Activated CD4-positive, alpha-beta memory T cell treated with anti-CD3 and anti-CD28 coated beads for 36 hours (primary cell): ENCODE measurements around the gene OSBPL1A. TPM values are rescaled to one million over a fixed set of nuclear protein-coding genes. Genes with fewer than 3 reads are reported as not detected.
A peak's percentile ranks its signal among the peaks of the same experiment; 100 is the strongest.

Source experiments
- CTCF ChIA-PET: fragments of 350-600 bp; sonication (Branson Sonifier 250); formaldehyde crosslinking; loops from one replicate; lab custom pipeline; 2021; ENCODE audit warnings: antibody characterized with exemption, inconsistent platforms; lab: Charles Lee
- POLR2A ChIA-PET: fragments of 350-600 bp; sonication (Branson Sonifier 250); formaldehyde crosslinking; loops from one replicate; lab custom pipeline; 2021; ENCODE audit warnings: antibody characterized with exemption; lab: Charles Lee
- DNase-seq: peaks from one replicate; pipeline ENCODE4 v3.0.0-alpha.2; 2020
- H3K27ac Mint-ChIP-seq: one replicate; pipeline ENCODE4 v1.8.0; 2021; ENCODE audit warnings: mixed read lengths
- H3K27me3 Mint-ChIP-seq: one replicate; pipeline ENCODE4 v1.8.0; 2021; ENCODE audit warnings: mixed read lengths
- H3K36me3 Mint-ChIP-seq: one replicate; pipeline ENCODE4 v1.8.0; 2021; ENCODE audit warnings: mixed read lengths
- H3K4me1 Mint-ChIP-seq: one replicate; pipeline ENCODE4 v1.8.0; 2021; ENCODE audit warnings: low read depth, mixed read lengths
- H3K4me3 Mint-ChIP-seq: one replicate; pipeline ENCODE4 v1.8.0; 2021; ENCODE audit warnings: mild to moderate bottlenecking, mixed read lengths
- H3K9me3 Mint-ChIP-seq: one replicate; pipeline ENCODE4 v1.8.0; 2021; ENCODE audit warnings: mixed read lengths
- intact Hi-C: fragments of 100-400 bp; cut with micrococcal nuclease; formaldehyde crosslinking; loops from one replicate; pipeline ENCODE4 v1.15.1; 2023
- total RNA-seq, 2 experiments: library from RNA; stranded (reverse); gene quantifications; one replicate each; pipeline ENCODE4 v1.2.3, GENCODE V29; 2021

The OSBPL1A gene
- total RNA-seq, 2 experiments from 2014 or later: 1.4 to 2.4 TPM

- intact Hi-C loops: no loop called here
Measured at GRCh38 chr18:24266131-24266530, 131.5 kb downstream of the OSBPL1A start.

GRCh38 chr18:24265502-24266064 lies 132.0 kb downstream of the OSBPL1A start:
- Mint-ChIP-seq H3K9me3 (peaks cover 6% of the 10 kb centered on the region), H3K27me3 (peaks cover 10% of the 10 kb centered on the region), H3K4me1 (no peaks in the 10 kb centered on the region), H3K36me3 (no peaks in the 10 kb centered on the region), H3K4me3 (no peak overlapping the region), H3K27ac (no peak overlapping the region)
- DNase-seq: no peak
- intact Hi-C loops: no loop called here
- ChIA-PET CTCF (no interaction called here), POLR2A (no interaction called here)

More at GRCh38 chr18:24266131-24266530, 131.5 kb downstream of the OSBPL1A start:
- H3K36me3 Mint-ChIP-seq: no peaks in the 10 kb centered on the region
- CTCF ChIA-PET: no interaction called here
- peaks cover 15% of the 10 kb centered on the region for H3K27me3 Mint-ChIP-seq
- H3K9me3 Mint-ChIP-seq: peaks cover 6% of the 10 kb centered on the region
- no peak for DNase-seq
- no peak overlapping the region for H3K4me3 Mint-ChIP-seq
- POLR2A ChIA-PET: no interaction called here
- no peak overlapping the region for H3K27ac Mint-ChIP-seq
- H3K4me1 Mint-ChIP-seq: peaks cover 2% of the 10 kb centered on the region

GRCh38 chr18:24263050-24263449 lies 134.6 kb downstream of the OSBPL1A start:
- Mint-ChIP-seq H3K27me3 (peaks cover 7% of the 10 kb centered on the region), H3K27ac (no peak overlapping the region), H3K4me1 (no peaks in the 10 kb centered on the region), H3K9me3 (peaks cover 6% of the 10 kb centered on the region), H3K4me3 (no peak overlapping the region), H3K36me3 (no peaks in the 10 kb centered on the region)
- DNase-seq: no peak
- intact Hi-C loops: no loop called here
- POLR2A ChIA-PET: no interaction called here
- CTCF ChIA-PET: no interaction called here

- POLR2A ChIA-PET: no interaction called here
- Mint-ChIP-seq H3K27me3 (peaks cover 4% of the 10 kb centered on the region), H3K27ac (no peak overlapping the region), H3K4me3 (no peak overlapping the region), H3K4me1 (no peaks in the 10 kb centered on the region), H3K9me3 (peaks cover 2% of the 10 kb centered on the region), H3K36me3 (no peaks in the 10 kb centered on the region)
- CTCF ChIA-PET: interaction anchor here (0.6 kb wide), 1 partner anchor 9 kb away, joined by 3 read pairs; no protein-coding TSS in a partner anchor
- intact Hi-C loops: no loop called here
- DNase-seq: no peak
Measured at GRCh38 chr18:24262087-24262486, 135.5 kb downstream of the OSBPL1A start.

GRCh38 chr18:24259869-24260641 lies 137.6 kb downstream of the OSBPL1A start:
- Mint-ChIP-seq H3K4me3 (no peak overlapping the region), H3K4me1 (no peaks in the 10 kb centered on the region), H3K27me3 (peaks cover 3% of the 10 kb centered on the region), H3K27ac (no peak overlapping the region), H3K36me3 (no peaks in the 10 kb centered on the region), H3K9me3 (no peaks in the 10 kb centered on the region)
- no peak for DNase-seq
- CTCF ChIA-PET: interaction anchor here (0.7 kb wide), 1 partner anchor 255 kb away, joined by 4 read pairs; no protein-coding TSS in a partner anchor
- POLR2A ChIA-PET: interaction anchor here (0.5 kb wide), 1 partner anchor 7 kb away, joined by 6 read pairs; no protein-coding TSS in a partner anchor
- intact Hi-C loops: no loop called here

- intact Hi-C loops: no loop called here
- no peaks in the 10 kb centered on the region for H3K36me3 Mint-ChIP-seq
- DNase-seq: no peak
- no peak overlapping the region for H3K27ac Mint-ChIP-seq
- H3K9me3 Mint-ChIP-seq: no peaks in the 10 kb centered on the region
- no peak overlapping the region for H3K4me3 Mint-ChIP-seq
- ChIA-PET CTCF (no interaction called here), POLR2A (no interaction called here)
- peaks cover 5% of the 10 kb centered on the region for H3K27me3 Mint-ChIP-seq
- H3K4me1 Mint-ChIP-seq: no peaks in the 10 kb centered on the region
Measured at GRCh38 chr18:24254071-24254470, 143.6 kb downstream of the OSBPL1A start.

GRCh38 chr18:24249716-24250115 lies 147.9 kb downstream of the OSBPL1A start:
- ChIA-PET POLR2A (interaction anchor here (0.6 kb wide), 1 partner anchor 65 kb away, joined by 3 read pairs; no protein-coding TSS in a partner anchor), CTCF (no interaction called here)
- Mint-ChIP-seq H3K27me3 (peaks cover 6% of the 10 kb centered on the region), H3K9me3 (no peaks in the 10 kb centered on the region), H3K36me3 (no peaks in the 10 kb centered on the region), H3K27ac (no peak overlapping the region), H3K4me1 (no peaks in the 10 kb centered on the region), H3K4me3 (no peak overlapping the region)
- intact Hi-C loops: no loop called here
- DNase-seq: no peak

- intact Hi-C loops: no loop called here
- H3K27me3 Mint-ChIP-seq: peaks cover 8% of the 10 kb centered on the region
- no peaks in the 10 kb centered on the region for H3K4me1 Mint-ChIP-seq
- H3K27ac Mint-ChIP-seq: no peak overlapping the region
- DNase-seq: no peak
- H3K9me3 Mint-ChIP-seq: no peaks in the 10 kb centered on the region
- CTCF ChIA-PET: no interaction called here
- no peak overlapping the region for H3K4me3 Mint-ChIP-seq
- POLR2A ChIA-PET: no interaction called here
- H3K36me3 Mint-ChIP-seq: no peaks in the 10 kb centered on the region
Measured at GRCh38 chr18:24248359-24248758, 149.3 kb downstream of the OSBPL1A start.

- ChIA-PET POLR2A (no interaction called here), CTCF (no interaction called here)
- H3K9me3 Mint-ChIP-seq: peaks cover 2% of the 10 kb centered on the region
- intact Hi-C loops: no loop called here
- no peaks in the 10 kb centered on the region for H3K36me3 Mint-ChIP-seq
- H3K4me1 Mint-ChIP-seq: peaks cover 3% of the 10 kb centered on the region
- no peak overlapping the region for H3K27ac Mint-ChIP-seq
- peaks cover 12% of the 10 kb centered on the region for H3K27me3 Mint-ChIP-seq
- peak; percentile 36 for DNase-seq
- no peak overlapping the region for H3K4me3 Mint-ChIP-seq
Measured at GRCh38 chr18:24246143-24246542, 151.5 kb downstream of the OSBPL1A start.

- H3K27ac Mint-ChIP-seq: no peak overlapping the region
- ChIA-PET CTCF (no interaction called here), POLR2A (no interaction called here)
- no peak for DNase-seq
- H3K27me3 Mint-ChIP-seq: peaks cover 12% of the 10 kb centered on the region
- intact Hi-C loops: no loop called here
- H3K36me3 Mint-ChIP-seq: no peaks in the 10 kb centered on the region
- peaks cover 2% of the 10 kb centered on the region for H3K9me3 Mint-ChIP-seq
- peaks cover 4% of the 10 kb centered on the region for H3K4me1 Mint-ChIP-seq
- no peak overlapping the region for H3K4me3 Mint-ChIP-seq
Measured at GRCh38 chr18:24244698-24245097, 152.9 kb downstream of the OSBPL1A start.

GRCh38 chr18:24243677-24244076 lies 153.9 kb downstream of the OSBPL1A start:
- H3K4me3 Mint-ChIP-seq: no peak overlapping the region
- intact Hi-C loops: no loop called here
- H3K27ac Mint-ChIP-seq: no peak overlapping the region
- H3K9me3 Mint-ChIP-seq: peaks cover 2% of the 10 kb centered on the region
- H3K27me3 Mint-ChIP-seq: peaks cover 12% of the 10 kb centered on the region
- CTCF ChIA-PET: no interaction called here
- H3K36me3 Mint-ChIP-seq: no peaks in the 10 kb centered on the region
- peaks cover 4% of the 10 kb centered on the region for H3K4me1 Mint-ChIP-seq
- POLR2A ChIA-PET: no interaction called here
- DNase-seq: no peak

GRCh38 chr18:24239341-24239740 lies 158.3 kb downstream of the OSBPL1A start:
- intact Hi-C loops: no loop called here
- ChIA-PET POLR2A (no interaction called here), CTCF (no interaction called here)
- Mint-ChIP-seq H3K36me3 (no peaks in the 10 kb centered on the region), H3K9me3 (peaks cover 2% of the 10 kb centered on the region), H3K4me1 (peaks cover 4% of the 10 kb centered on the region), H3K27ac (no peak overlapping the region), H3K4me3 (no peak overlapping the region), H3K27me3 (peaks cover 7% of the 10 kb centered on the region)
- no peak for DNase-seq
